GM18870 (cell line): ENCODE measurements around the gene CACNB3.

Source experiments
- ATAC-seq: cut with Tn5 transposase; IDR thresholded peaks from one replicate; pipeline ENCODE4 v1.9.1; 2021; ENCODE audit warnings: moderate library complexity; ENCODE audit not compliant: unreplicated experiment

Gene CACNB3

DNA sequence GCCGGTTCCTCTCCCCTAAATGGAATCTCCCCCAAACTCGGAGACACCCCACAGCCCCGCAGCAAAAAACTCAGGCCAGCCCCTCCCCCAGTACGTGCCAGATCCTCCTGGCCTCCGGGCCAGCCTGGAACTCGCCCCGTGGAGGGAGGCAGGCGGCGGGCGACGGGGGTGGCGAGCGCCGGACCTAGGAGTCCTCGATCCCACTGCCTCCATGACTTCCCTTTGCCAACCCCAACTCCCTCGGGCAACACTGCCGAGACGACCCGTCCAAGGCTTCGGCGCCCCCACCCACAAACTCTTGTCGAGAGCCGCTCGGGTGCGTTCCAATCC lies 29.8 kb upstream of the CACNB3 start:
- ATAC-seq: no peak

DNA sequence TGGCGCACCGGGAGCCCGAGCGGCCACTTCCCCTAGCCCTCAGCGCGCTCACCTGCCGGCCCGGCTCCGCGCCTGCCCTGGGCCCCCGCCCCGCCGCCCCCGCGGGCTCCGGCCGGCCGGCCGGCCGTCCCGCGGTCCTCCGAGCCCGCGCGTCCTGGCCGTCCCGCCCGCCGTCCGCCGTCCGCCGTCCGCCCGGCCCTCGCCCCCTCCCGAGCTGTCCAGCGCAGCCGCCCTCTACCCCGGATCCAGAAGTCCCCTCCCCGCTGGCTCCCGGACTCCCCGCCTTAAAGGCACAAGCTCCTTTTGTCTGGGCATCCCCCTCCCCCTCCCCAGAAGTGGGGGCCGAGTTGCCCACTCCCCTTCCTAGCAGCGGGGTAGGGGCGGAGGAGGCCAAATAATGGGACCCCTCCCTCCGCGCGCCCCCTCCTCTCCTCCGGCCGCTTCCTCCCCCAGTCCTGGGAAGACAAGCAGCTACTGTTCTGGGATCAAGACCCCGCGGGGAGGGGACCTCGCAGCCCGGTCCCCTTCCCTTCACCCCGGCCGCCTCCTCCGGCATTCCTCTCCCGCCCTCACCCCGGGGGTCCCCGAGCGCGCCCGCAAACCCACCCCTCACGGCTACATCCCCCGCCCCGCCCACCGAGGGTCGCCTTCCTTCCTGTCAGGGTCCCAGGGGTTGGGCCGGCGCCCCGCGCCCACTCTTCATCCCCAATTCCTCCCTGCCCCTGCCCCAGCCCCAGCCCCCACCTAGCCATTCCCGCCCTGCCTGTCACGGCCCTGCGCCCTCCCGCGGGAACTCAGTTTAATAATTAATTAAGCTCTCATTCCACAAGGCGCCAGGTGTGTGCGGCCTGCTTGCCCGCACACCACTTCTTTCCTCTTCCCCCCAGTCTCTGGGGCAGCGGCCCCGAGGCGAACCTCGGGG lies 29.2 kb upstream of the CACNB3 start, which contains the start of gene ADCY6:
ADCY6 (minus strand) TSS at position 236 of the 922 bp plus-strand sequence. CDS start 5,655 bp downstream, outside the sequence.
- ATAC-seq: no peak

- no peak for ATAC-seq
These were observed 28.4 kb upstream of the CACNB3 start for GRCh38 chr12:48789858-48790326.

DNA sequence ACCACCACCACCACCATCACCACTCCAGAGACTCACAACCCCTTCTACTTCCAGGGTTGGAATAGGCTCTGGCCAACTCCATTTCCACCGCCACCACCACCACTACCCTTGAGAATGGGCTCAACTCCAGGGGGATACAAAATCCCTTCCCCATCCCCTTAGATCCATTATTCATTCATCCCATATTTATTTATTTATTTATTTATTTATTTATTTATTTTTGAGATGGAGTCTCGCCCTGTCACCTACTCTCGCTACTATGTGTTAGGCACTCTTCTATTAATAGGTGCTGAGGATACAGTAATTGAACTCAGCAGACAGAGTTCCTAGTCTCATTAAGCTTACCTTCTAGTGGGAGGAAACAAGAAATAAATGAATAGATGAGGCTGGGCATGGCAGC lies 24.6 kb upstream of the CACNB3 start:
- ATAC-seq: no peak

- ATAC-seq: no peak
These were observed 23.4 kb upstream of the CACNB3 start for GRCh38 chr12:48794870-48795269.

DNA sequence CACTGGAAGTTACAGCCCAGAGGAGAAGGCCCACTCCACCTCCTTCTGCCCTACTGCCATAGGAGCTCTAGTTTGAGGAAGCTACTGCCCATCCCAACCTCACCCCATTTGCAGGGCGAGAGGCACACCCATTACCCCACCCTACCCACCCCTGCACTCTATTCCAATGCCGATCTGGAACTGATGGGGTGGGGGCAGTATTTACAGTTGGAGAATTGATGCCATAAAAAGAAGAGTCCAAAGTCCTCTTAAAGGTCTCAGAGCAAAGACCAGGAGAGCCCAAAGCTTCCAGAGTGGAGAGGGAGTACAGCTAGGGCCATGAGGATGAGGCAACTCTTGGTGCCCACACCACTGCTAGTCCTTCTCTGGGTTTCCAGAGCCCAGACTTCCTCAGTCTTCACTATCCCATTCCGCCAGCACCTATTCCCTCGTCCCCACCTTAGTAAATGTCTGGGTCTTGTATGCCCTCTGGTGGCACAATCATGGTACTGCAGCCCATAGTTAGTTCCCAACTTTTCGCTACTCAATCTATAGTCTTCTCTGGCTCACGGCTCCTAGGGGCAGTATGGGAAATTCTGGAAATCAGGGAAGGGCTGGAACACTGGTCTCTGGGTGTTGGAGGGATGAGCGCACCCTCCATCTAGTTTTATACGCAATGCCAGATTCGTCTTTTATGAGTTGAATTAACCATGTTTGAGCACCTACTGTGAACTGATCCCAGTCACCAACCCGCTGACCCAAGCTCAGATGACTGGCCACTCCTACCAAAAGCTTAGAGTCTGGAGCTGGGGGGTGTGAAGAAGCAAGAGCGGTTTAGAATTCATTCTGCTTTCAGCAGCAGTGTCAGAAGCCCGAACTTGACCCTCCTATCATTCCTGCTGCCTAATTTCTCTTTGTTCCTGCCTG lies 22.5 kb upstream of the CACNB3 start:
- no peak for ATAC-seq

DNA sequence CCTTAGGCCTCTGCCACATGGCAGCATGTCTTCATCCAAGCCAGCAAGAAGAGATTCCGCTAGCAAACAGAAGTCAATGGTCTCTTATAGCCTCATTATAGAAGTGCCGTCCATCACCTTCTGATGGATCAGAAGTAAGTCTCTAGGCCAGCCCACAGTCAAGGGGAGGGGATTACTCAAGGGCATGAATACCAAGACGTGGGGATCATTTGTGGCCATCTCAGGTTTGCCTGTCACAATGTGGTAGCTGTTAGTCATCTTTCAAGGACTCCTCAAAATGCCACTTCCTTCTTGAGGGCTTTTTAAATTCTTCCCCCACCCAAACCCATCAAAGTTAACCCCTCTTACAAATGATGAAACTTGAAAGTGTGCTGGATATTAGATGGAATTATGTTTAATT lies 21.3 kb upstream of the CACNB3 start:
- ATAC-seq: no peak

DNA sequence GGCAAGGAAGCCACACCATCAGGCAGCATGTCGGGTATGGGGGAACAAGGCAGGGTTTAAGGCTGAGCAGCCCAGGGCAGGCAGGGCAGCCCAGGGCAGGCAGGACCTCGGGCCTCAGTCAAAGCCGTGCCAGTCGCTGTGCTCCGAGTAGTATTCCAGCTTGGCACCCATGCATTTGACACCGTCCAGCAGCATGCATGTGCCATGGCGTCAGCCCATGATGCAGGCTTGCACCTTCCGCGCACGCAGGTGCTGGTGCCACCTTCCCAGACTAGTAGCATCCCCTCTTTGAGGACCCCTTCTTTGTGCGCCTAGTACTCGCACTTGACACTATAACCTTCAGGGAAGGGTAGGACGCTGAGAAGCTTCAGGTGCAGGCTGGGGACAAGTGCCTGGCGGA lies 17.8 kb upstream of the CACNB3 start:
- ATAC-seq: no peak

- no peak for ATAC-seq
These were observed 17.3 kb upstream of the CACNB3 start for GRCh38 chr12:48800971-48801370.

DNA sequence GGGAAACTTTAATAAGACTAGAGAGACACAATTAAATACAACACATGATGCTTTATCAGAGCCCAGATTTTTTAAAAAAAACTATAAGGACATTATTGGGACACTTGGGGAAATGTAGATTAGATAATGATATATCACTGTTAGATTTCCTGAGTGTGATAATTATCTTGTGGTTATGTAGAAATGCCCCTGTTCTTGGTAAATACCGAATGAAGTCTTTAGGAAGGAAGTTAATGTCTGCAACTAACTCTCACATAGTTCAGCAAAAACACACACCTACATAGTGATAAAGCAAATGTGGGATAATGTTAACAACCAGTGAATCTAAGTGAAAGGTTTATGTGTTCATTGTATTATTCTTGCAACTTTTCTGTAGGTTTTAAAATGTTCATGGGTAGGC lies 14.6 kb upstream of the CACNB3 start:
- no peak for ATAC-seq

- no peak for ATAC-seq
These were observed 10.3 kb upstream of the CACNB3 start for GRCh38 chr12:48807981-48808380.

GRCh38 chr12:48810903-48811431 lies 7.3 kb upstream of the CACNB3 start:
- ATAC-seq: no peak

- no peak for ATAC-seq
These were observed 6.7 kb upstream of the CACNB3 start for GRCh38 chr12:48811437-48812090.

GRCh38 chr12:48812389-48812788 lies 5.9 kb upstream of the CACNB3 start:
- no peak for ATAC-seq

- ATAC-seq: no peak
These were observed 4.6 kb upstream of the CACNB3 start for GRCh38 chr12:48813465-48814261.

- peak; percentile 52 for ATAC-seq
These were observed 3.8 kb upstream of the CACNB3 start for GRCh38 chr12:48814262-48815125.

DNA sequence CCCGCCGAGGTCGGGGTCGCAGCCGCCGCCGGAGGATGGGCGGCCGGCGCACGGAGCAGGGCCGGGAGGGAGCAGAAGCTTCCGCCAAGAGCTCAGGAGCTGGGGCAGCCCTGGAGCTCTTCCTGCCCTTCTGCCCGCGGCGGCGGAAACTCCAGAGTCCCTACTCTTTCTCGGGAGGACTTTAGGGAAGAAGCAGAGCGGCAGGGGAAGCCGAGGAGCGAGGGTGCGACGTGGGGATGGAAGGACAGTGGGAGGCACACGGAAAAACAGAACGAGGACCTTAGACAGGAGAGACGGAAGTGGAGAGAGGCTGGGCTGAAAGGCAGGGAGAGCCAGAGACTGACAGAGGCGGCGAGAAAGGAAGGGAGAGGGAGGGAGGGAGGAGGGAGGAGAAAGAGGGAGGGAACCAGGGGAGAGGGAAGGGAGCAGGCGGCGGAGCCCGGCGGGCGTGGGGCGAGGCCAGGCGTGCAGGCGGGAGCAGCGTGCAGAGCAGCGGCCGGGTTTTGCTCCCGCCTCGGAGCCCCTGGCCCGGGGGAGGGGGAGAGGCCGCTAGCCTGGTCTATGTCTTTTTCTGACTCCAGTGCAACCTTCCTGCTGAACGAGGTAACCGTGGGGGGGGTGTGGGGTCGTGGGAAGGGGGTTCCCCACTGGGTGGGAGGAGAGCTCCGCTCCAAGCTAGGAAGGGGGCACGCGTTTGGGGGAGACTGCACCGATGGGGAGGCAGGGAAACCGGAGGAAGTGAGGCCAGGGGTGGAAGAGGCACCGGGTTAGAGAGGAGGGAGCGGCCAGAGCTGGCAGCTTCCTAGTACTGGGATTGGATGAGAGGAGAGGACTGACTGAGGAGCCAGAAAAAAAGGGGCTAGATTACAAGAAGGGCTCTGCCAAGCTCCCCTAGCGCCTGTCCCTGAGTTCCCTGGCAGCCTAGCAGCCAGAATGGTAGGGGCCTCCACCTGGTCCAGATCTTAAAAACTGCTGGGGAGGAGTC lies 2.9 kb upstream of the CACNB3 start:
- ATAC-seq: no peak
